HUDEP-2 (cell line): ENCODE measurements around the gene SCARB1.

Experiments used
- DNase-seq, 76 experiments: peaks; one replicate each; lab custom pipeline; 2025; ENCODE audit not compliant: unreplicated experiment in 76 of 76; lab: John Stamatoyannopoulos, UW

The SCARB1 gene

DNA sequence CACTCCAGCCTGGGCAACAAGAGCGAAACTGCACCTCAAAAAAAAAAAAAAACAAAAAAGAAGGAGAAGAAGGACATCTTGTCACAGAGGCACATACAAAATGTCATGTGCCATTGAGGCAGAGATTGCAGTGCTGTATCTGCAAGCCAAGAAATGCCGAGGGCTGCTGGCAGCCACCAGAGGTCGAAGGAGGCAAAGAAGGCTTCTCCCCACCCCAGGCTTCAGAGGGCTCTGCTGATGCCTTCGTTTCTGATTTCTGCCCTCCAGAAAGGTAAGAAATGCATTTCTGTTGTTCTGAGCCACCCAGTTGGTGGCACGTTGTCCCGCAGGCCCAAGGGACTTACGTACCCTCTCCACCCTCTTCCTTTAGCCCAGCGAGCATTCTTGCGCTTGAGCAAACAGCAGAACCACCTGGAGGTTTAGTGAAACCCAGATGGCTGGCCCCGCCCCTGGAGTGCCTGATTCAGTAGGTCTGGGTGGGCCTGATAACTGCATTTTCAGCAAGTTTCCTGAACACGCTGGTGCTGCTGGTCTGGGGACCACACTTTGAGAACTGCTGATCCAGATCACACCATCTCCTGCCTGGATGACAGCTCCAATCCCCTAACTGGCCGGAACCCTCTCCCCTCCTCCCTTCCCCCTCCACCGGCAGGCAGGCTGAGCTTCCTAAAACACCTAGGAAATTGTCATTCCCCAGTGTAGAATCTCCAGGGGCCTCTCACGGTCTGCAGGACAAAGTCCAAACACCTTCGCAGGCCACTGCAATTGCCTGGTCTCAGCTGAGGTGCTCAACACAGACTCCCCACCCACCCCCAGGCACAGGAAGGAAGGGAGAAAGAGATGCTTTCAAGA is 21.1 kb upstream of the SCARB1 start:
- peak in 62 of 76 experiments; percentile 14 to 79 (median 54) for DNase-seq

GRCh38 chr12:124883263-124884130 is 19.8 kb upstream of the SCARB1 start:
- no peak for DNase-seq

DNA sequence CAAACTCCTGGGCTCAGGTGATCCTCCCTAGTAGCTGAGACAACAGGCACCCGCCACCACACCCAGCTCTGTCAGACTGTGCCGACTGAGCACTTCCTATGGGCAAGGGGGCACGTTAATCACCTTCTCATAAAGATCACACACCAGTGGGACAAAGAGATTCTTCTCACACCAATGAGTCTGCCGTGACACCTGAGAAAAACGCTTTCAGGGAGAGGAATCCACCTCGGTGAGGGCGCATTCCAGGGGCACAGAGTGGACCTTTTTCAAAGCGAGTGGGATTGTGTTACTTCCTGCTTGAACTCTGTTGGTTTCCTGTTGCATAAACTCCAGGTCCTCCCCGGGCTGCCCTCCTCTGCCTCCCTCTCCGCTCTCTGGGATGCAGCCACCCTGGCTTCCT is 17.5 kb upstream of the SCARB1 start:
- no peak for DNase-seq

DNA sequence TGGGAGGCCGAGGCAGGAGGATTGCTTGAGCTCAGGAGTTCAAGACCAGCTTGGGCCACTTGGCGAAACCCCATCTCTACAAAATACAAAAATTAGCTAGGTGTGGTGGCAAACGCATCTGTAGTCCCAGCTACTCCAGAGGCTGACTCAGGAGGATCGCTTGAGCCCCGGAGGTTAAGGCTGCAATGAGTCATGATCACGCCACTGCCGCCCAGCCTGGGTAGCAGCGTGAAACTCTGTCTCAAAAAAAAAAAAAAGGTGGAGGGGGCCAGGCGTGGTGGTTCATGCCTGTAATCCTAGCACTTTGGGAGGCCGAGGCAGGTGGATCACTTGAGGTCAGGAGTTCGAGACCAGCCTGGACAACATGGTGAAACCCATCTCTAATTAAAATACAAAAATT is 16.7 kb upstream of the SCARB1 start:
- peak in 1 of 76 experiments; percentile 3 for DNase-seq

GRCh38 chr12:124878795-124879516 is 15.3 kb upstream of the SCARB1 start:
- no peak for DNase-seq

DNA sequence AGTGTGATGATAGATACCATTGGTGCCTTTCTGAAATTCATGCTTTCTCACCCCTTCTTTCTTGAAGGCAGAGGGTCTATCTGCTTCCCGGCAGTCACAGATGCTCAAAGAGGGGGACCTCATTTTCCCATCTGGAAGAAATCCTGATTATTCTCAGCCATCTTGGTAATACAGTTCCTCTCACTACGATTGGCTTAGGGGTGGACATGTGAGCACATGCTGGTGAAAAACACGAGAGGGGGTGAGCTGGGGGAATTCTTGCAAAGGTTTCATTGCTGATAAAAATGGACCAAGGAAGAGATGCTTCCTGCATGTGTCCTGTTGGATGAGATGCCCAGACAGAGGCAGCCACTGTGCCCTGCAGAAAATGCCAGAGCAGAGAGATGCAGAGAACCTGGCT is 13.8 kb upstream of the SCARB1 start:
- no peak for DNase-seq

GRCh38 chr12:124876171-124876570 is 12.5 kb upstream of the SCARB1 start:
- no peak for DNase-seq

- peak in 4 of 76 experiments; percentile 7 to 24 (median 14) for DNase-seq
Observed at GRCh38 chr12:124875803-124876132, 12.1 kb upstream of the SCARB1 start.

DNA sequence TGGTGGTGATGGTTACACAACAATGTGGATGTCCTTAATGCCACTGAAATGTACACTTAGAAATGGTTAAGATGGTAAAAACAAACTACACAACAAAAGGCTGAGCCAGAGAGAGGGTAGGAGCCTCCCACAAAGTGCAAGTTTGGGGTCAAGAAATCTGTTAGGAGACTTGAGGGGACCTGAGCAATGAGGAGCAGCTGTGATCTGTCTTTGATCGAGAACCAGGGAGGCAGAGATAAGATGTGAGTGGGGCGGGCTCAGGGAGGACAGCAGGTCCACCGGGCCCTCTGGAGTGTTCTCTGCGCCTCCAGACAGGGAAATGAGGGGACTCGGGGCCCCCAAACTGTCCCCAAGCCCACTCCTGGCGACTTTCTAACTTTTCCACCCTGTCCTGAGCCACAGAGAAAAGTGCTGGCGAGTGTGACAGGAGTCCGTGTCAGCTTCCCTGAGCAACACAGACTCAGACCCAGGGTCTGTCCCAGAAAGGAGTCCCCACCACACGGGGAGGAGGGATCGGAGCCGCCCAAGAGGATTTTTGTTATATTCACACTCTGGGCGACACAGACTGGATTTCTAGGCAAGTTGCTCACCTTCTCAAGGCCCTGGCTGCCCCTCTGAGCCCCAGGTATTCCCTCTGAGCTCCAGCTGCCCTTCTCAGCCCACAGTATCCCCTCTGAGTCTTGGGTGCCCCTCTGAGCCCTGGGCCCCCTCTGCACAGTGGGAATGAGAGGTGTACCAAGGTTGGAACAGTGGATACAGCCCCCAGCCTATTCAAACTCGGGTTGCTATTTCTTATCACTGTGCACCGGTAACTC is 11.5 kb upstream of the SCARB1 start:
- peak in 13 of 76 experiments; percentile 5 to 51 (median 17) for DNase-seq

- no peak for DNase-seq
Observed at GRCh38 chr12:124874188-124874587, 10.5 kb upstream of the SCARB1 start.

- DNase-seq, result no peak
Observed at GRCh38 chr12:124872068-124872719, 8.5 kb upstream of the SCARB1 start.

- no peak for DNase-seq
Observed at GRCh38 chr12:124871297-124871696, 7.6 kb upstream of the SCARB1 start.

- no peak for DNase-seq
Observed at GRCh38 chr12:124870515-124870914, 6.9 kb upstream of the SCARB1 start.

GRCh38 chr12:124869059-124869665 is 5.5 kb upstream of the SCARB1 start:
- peak; percentile 18 to 91 (median 79) for DNase-seq

DNA sequence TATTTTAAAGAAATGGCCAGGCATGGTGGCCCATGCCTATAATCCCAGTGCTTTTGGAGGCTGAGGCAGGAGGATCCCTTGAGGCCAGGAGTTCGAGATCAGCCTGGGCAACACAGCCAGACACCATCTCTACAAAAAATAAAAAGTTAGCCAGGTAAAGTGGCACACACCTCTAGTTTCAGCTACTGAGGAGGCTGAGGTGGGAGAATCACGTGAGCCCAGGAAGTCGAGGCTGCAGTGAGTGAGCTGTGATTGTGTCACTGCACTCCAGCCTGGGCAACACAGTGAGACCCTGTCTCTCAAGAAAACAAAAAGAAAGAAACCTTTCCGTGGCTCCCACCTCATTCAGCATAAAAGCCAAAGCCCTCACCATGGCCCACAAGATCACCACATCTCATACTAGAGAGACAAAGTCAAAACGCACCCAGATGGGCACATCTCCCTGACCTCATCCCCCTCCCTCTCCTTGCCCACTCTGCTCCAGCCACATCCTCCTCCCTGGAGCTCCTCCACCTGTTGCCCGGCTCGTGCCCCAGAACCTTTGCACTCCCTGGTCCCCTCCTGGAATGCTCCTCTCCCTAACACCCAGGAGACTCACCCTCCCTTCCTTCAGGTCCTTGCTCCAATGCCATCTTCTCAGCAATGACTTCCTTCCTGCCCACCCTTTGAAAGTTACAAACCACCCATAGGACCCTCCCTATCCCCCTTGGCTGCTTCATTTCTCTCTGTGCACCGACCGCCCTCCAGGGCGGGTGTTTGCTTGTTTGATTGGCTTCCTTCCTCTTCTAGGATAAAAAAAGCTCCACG is 4.8 kb upstream of the SCARB1 start:
- DNase-seq, result peak in 5 of 76 experiments; percentile 31 to 68 (median 49)

DNA sequence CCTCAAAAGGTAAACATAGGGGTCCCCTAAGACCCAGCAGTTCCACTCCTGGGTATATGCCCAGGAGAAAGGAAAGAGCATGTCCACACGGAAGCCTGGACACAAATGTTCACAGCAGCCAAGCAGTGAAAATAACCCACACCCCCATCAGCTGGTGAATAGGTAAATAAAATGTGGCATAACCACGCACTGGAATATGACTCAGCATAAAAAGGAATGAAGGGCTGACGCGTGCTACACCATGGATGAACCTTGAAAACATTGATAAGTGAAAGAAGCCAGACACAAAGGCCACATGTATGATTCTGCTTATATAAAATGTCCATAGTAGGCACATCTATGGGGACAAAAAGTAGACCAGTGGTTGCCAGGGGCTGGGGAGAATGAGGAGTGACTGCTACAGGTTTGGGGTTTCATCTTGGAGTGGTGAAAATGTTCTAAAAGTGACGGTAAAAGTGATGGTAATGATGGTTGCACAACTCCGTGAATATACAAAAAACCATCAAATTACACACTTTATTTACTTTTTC is 3.8 kb upstream of the SCARB1 start:
- peak in 30 of 76 experiments; percentile 11 to 69 (median 36) for DNase-seq

DNA sequence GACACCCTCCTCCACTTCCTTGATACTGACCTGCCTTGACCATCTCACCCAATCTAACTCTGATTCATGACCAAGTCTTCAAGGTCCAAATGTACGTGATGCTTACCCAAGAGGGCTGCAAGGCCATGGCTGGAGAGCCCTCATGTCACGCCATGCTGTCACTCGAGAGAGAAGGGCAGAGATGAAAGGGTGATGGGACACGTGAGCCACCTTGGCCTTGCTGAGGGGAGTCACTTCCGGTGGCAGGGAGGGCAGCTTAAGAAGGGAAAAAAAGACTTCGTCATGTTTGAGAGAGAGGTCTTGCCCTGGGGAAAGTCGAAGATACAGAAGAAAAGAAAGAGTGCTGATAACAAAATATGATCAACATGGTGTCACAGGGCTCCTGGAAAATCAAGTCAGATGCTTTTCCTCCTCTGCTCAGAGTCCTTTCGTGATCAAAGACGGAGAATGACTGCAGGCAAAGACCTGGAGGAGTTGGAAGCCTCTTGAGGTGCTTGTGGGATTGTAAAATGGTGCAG is 3.3 kb upstream of the SCARB1 start:
- no peak for DNase-seq
